ENCODE measurements around the gene FUT7. TPM values are rescaled to one million over a fixed set of nuclear protein-coding genes. Genes with fewer than 3 reads are reported as not detected.
A peak's percentile ranks its signal among the peaks of the same experiment; 100 is the strongest.

FUT7 gene
- total and polyA plus RNA-seq, 2 of the 13 experiments (the other 11 are each of a cell fraction or from before 2014, with no cell fraction given) = 0.05 TPM; not detected in 1

DNA sequence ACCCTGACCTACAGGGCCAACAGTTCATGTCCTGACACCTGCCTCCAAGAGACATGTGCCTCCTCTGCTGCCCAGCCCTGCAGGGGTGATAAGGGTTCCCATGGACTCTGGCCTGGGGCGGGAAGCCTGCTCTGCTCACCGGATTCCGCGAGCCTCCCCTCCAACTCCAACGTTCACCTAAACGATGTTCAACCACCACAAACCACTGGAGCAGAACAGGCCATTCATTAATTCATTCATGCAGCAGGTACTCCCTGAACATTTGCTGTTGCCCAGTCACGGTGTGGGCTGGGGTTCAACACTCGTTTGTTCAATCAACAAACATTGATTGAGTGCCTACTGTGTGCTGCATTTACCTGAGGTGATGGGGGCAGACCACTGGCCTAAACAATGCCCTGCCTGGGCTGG is 42.1 kb upstream of the FUT7 start (continued):
- 0 out of 2 replicates have a peak, but pooled peaks have one; percentile 20 for TF ChIP-seq ETV5 (CRISPR knock-in tag; IDR thresholded peaks at IDR 0.05; ENCODE audit: borderline replicate concordance)
- TF ChIP-seq TAF1 (CRISPR knock-in tag; IDR thresholded peaks at IDR 0.05) = no peak
- TF ChIP-seq ZNF256 (CRISPR knock-in tag; conservative IDR thresholded peaks at IDR 0.05) = 0 out of 2 replicates have a peak, but pooled peaks have one; percentile 34
- TF ChIP-seq ZNF547 (CRISPR knock-in tag; IDR thresholded peaks at IDR 0.05) = peak; percentile 46; the same call in 1 of the 2 replicates
- TF ChIP-seq ZNF616 (CRISPR knock-in tag; IDR thresholded peaks at IDR 0.05; ENCODE audit: low read depth) = 0 out of 2 replicates have a peak, but pooled peaks have one; percentile 36
- TF ChIP-seq SPEN (CRISPR knock-in tag; IDR thresholded peaks at IDR 0.05; ENCODE audit: low read depth) = peak; percentile 89; the same call in 1 of the 2 replicates
- peak; percentile 66 for TF ChIP-seq ZNF883 (CRISPR knock-in tag; IDR thresholded peaks at IDR 0.05; ENCODE audit: not compliant biosample characterization)
- TF ChIP-seq ARHGAP35 (CRISPR knock-in tag; IDR thresholded peaks at IDR 0.05; ENCODE audit: borderline replicate concordance) = no peak
- TF ChIP-seq PATZ1 (CRISPR knock-in tag; IDR thresholded peaks at IDR 0.05) = peak; percentile 41; the same call in 1 of the 2 replicates
- TF ChIP-seq ZNF788 (CRISPR knock-in tag; IDR thresholded peaks at IDR 0.05; ENCODE audit: borderline replicate concordance) = peak; percentile 20; the same call in 1 of the 2 replicates
- peak; percentile 57; the same call in 1 of the 2 replicates for TF ChIP-seq SAP130 (CRISPR knock-in tag; IDR thresholded peaks at IDR 0.05; ENCODE audit: low read depth)
- TF ChIP-seq, protein P1, sequence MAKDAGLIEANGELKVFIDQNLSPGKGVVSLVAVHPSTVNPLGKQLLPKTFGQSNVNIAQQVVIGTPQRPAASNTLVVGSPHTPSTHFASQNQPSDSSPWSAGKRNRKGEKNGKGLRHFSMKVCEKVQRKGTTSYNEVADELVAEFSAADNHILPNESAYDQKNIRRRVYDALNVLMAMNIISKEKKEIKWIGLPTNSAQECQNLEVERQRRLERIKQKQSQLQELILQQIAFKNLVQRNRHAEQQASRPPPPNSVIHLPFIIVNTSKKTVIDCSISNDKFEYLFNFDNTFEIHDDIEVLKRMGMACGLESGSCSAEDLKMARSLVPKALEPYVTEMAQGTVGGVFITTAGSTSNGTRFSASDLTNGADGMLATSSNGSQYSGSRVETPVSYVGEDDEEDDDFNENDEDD (CRISPR knock-in tag; IDR thresholded peaks at IDR 0.05; ENCODE audit: borderline replicate concordance) = peak; percentile 72; the same call in 1 of the 2 replicates
- TF ChIP-seq ZBTB38 (CRISPR knock-in tag; IDR thresholded peaks at IDR 0.05) = peak; percentile 51; the same call in 1 of the 2 replicates
- TF ChIP-seq PITX1 (CRISPR knock-in tag; IDR thresholded peaks at IDR 0.05) = peak; percentile 38; the same call in 1 of the 2 replicates
- peak; percentile 98 for TF ChIP-seq ZNF3 (CRISPR knock-in tag; IDR thresholded peaks at IDR 0.05)
- TF ChIP-seq POGK (CRISPR knock-in tag; conservative IDR thresholded peaks at IDR 0.05) = no peak
- TF ChIP-seq ZNF136 (CRISPR knock-in tag; IDR thresholded peaks at IDR 0.05; ENCODE audit: low read depth) = no peak
- TF ChIP-seq FOXO1 (CRISPR knock-in tag; IDR thresholded peaks at IDR 0.05) = no peak
- TF ChIP-seq MXI1 (IDR thresholded peaks at IDR 0.05; ENCODE audit: borderline replicate concordance, low read depth, low read length) = 0 out of 3 replicates have a peak, but pooled peaks have one; percentile 21
- no peak for TF ChIP-seq PRPF4 (IDR thresholded peaks at IDR 0.05; ENCODE audit: low read depth, low read length, poor library complexity, severe bottlenecking)
- peak; percentile 56 for TF ChIP-seq TEAD3 (CRISPR knock-in tag; optimal IDR thresholded peaks at IDR 0.05; ENCODE audit: borderline replicate concordance)
- peak; percentile 83 for TF ChIP-seq ZMYM3 (CRISPR knock-in tag; IDR thresholded peaks at IDR 0.05)
- TF ChIP-seq GTF3A (CRISPR knock-in tag; conservative IDR thresholded peaks at IDR 0.05) = no peak
- TF ChIP-seq ZBTB7B (CRISPR knock-in tag; IDR thresholded peaks at IDR 0.05) = peak; percentile 29; the same call in 1 of the 2 replicates
- no peak for TF ChIP-seq RFX1 (IDR thresholded peaks at IDR 0.05)
- TF ChIP-seq ZNF839 (CRISPR knock-in tag; IDR thresholded peaks at IDR 0.05; ENCODE audit: borderline replicate concordance) = no peak
